Right lobe of liver (tissue), 4 donors: ENCODE results near the gene LIMK1.

ENCODE experiments used
- CTCF ChIP-seq, 4 donors: fragments of 200-600 bp in 3 of 4; fragments of 450-650 bp in 1 of 4; IDR thresholded peaks; one replicate each; pipeline versions ENCODE4 v1.5.1 to v1.8.0; 2016 to 2022; ENCODE audit warnings: antibody characterized with exemption in 4 of 4, mild to moderate bottlenecking in 2 of 4
- POLR2A ChIP-seq: fragments of 450-650 bp; IDR thresholded peaks from one replicate; pipeline ENCODE4 v1.6.1; 2017; ENCODE audit warnings: antibody characterized with exemption, mild to moderate bottlenecking
- donor health status: DM: no; HTN: no; CAD: no.
- donor health status: DM: no; HTN: no; CAD: no.
- donor health status: DM: no; HTN: yes; CAD: no.

DNA sequence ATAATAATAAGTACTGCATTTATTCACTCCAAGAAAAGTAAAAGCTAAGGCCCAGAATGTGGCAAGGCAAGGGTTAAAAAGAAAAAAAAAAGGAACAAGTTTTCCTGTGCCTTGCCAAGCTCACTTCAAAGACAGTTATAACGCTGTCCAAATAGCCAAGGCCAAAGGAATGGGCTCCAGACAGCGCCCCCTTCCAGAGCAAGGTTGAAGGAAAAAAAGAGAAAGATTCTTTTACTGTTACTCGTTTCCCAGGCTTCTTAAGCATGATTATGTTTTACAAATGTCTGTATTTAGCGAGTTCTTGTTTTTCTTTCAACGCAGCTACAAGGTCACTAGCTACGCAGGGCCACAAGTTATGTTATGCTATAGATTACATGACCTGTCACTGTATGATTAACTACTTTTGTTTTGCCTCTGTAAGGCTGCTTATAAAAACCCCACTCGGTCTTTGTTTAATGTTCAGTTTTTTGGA is 81.4 kb downstream of the LIMK1 start:
- TF ChIP-seq CTCF (IDR thresholded peaks at IDR 0.05) (peak in 1 of 4 donors; percentile 9), POLR2A (no peak)
